H9 (cell line): ENCODE results near the gene CHRM5. TPM values are rescaled to one million over a fixed set of nuclear protein-coding genes. Genes with fewer than 3 reads are reported as not detected.

Source experiments
- DNase-seq: peaks from one replicate; pipeline ENCODE4 v3.0.0-alpha.2; 2017
- H2AFZ ChIP-seq: one replicate; pipeline ENCODE4 v1.6.1; 2013; ENCODE audit warnings: mild to moderate bottlenecking, low read length, control low read depth, moderate library complexity
- H2AK5ac ChIP-seq: 2 replicates; pipeline ENCODE4 v1.6.1; 2013; ENCODE audit warnings: low read length, control low read depth, mixed read lengths; ENCODE audit not compliant: insufficient read length
- H2BK120ac ChIP-seq: one replicate; pipeline ENCODE4 v1.6.1; 2013; ENCODE audit warnings: low read depth, mild to moderate bottlenecking, low read length, control low read depth, inconsistent platforms; ENCODE audit not compliant: poor library complexity, severe bottlenecking
- H2BK12ac ChIP-seq: 2 replicates; pipeline ENCODE4 v1.6.1; 2013; ENCODE audit warnings: low read length, control low read depth, mixed read lengths, low read depth; ENCODE audit not compliant: insufficient read length
- H2BK15ac ChIP-seq: 2 replicates; pipeline ENCODE4 v1.6.1; 2013; ENCODE audit warnings: low read depth, low read length, control low read depth
- H2BK20ac ChIP-seq: one replicate; pipeline ENCODE4 v1.6.1; 2013; ENCODE audit warnings: low read depth, mild to moderate bottlenecking, low read length, control low read depth, inconsistent platforms; ENCODE audit not compliant: poor library complexity, severe bottlenecking
- H2BK5ac ChIP-seq: 2 replicates; pipeline ENCODE4 v1.6.1; 2013; ENCODE audit warnings: low read length, control low read depth, mixed read lengths; ENCODE audit not compliant: insufficient read length
- H3K14ac ChIP-seq: 2 replicates; pipeline ENCODE4 v1.6.1; 2013; ENCODE audit warnings: low read length, control low read depth; ENCODE audit not compliant: insufficient read depth
- H3K18ac ChIP-seq: 2 replicates; pipeline ENCODE4 v1.6.1; 2013; ENCODE audit warnings: low read depth, mild to moderate bottlenecking, mixed read lengths, low read length, control low read depth; ENCODE audit not compliant: insufficient read length
- H3K23ac ChIP-seq: 2 replicates; pipeline ENCODE4 v1.6.1; 2013; ENCODE audit warnings: low read length, control low read depth, mixed read lengths, low read depth; ENCODE audit not compliant: insufficient read length
- H3K23me2 ChIP-seq: 2 replicates; pipeline ENCODE4 v1.6.1; 2013; ENCODE audit warnings: low read depth, mild to moderate bottlenecking, mixed read lengths, low read length, control low read depth; ENCODE audit not compliant: insufficient read length, poor library complexity, severe bottlenecking
- H3K27ac ChIP-seq: 2 replicates; pipeline ENCODE4 v1.5.1; 2013; ENCODE audit warnings: low read length, control low read depth, mixed read lengths, low read depth; ENCODE audit not compliant: insufficient read length
- H3K27me3 ChIP-seq: 2 replicates; pipeline ENCODE4 v1.6.1; 2013; ENCODE audit warnings: low read length, control low read depth, inconsistent platforms; ENCODE audit not compliant: insufficient read depth
- H3K4ac ChIP-seq: 2 replicates; pipeline ENCODE4 v1.6.1; 2013; ENCODE audit warnings: low read depth, mild to moderate bottlenecking, control low read depth, inconsistent platforms, low read length, moderate library complexity
- H3K4me1 ChIP-seq: 2 replicates; pipeline ENCODE4 v1.6.1; 2013; ENCODE audit warnings: low read length, control low read depth, inconsistent platforms; ENCODE audit not compliant: insufficient read depth
- H3K4me2 ChIP-seq: 2 replicates; pipeline ENCODE4 v1.6.1; 2013; ENCODE audit warnings: low read length, control low read depth, mixed read lengths; ENCODE audit not compliant: insufficient read length, insufficient read depth
- H3K56ac ChIP-seq: 2 replicates; pipeline ENCODE4 v1.6.1; 2013; ENCODE audit warnings: low read depth, mild to moderate bottlenecking, mixed read lengths, low read length, control low read depth; ENCODE audit not compliant: insufficient read length
- H3K79me1 ChIP-seq: 2 replicates; pipeline ENCODE4 v1.6.1; 2013; ENCODE audit warnings: low read depth, mild to moderate bottlenecking, moderate library complexity, low read length, control low read depth, inconsistent platforms; ENCODE audit not compliant: insufficient read depth, poor library complexity, severe bottlenecking
- H3K79me2 ChIP-seq: 2 replicates; pipeline ENCODE4 v1.6.1; 2013; ENCODE audit warnings: low read length, control low read depth, inconsistent platforms; ENCODE audit not compliant: insufficient read depth
- H3K9ac ChIP-seq: 2 replicates; pipeline ENCODE4 v1.6.1; 2013; ENCODE audit warnings: low read length, control low read depth, mixed read lengths; ENCODE audit not compliant: insufficient read length; ENCODE audit errors: extremely low read depth
- H3K9me3 ChIP-seq: one replicate; pipeline ENCODE4 v1.6.1; 2013; ENCODE audit warnings: low read depth, low read length, inconsistent platforms; ENCODE audit not compliant: control insufficient read depth
- H3T11ph ChIP-seq: one replicate; pipeline ENCODE4 v1.6.1; 2013; ENCODE audit warnings: mild to moderate bottlenecking, low read length, control low read depth, inconsistent platforms
- H4K20me1 ChIP-seq: one replicate; pipeline ENCODE4 v1.6.1; 2013; ENCODE audit not compliant: control insufficient read depth, insufficient read length, insufficient read depth
- H4K5ac ChIP-seq: 2 replicates; pipeline ENCODE4 v1.6.1; 2013; ENCODE audit warnings: low read depth, mild to moderate bottlenecking, mixed read lengths, low read length, control low read depth; ENCODE audit not compliant: insufficient read length
- H4K8ac ChIP-seq: replicated peaks from 2 replicates; pipeline ENCODE4 v1.6.1; 2013; ENCODE audit warnings: low read length, control low read depth, mixed read lengths, low read depth; ENCODE audit not compliant: insufficient read length
- H4K91ac ChIP-seq: 2 replicates; pipeline ENCODE4 v1.6.1; 2013; ENCODE audit warnings: low read depth, mild to moderate bottlenecking, moderate library complexity, mixed read lengths, low read length, control low read depth; ENCODE audit not compliant: insufficient read length
- H3K27ac Mint-ChIP-seq, 3 experiments: 2 replicates in 2 of 3; 3 replicates in 1 of 3; pipeline ENCODE4 v1.8.0; 2020 to 2021; ENCODE audit warnings: mixed read lengths in 3 of 3, mild to moderate bottlenecking in 1 of 3, moderate library complexity in 1 of 3
- H3K27me3 Mint-ChIP-seq: 2 replicates; pipeline ENCODE4 v1.8.0; 2021; ENCODE audit warnings: low read depth, mild to moderate bottlenecking, moderate library complexity, mixed read lengths
- H3K36me3 Mint-ChIP-seq, 3 experiments: 2 replicates in 2 of 3; 3 replicates in 1 of 3; pipeline ENCODE4 v1.8.0; 2020 to 2021; ENCODE audit warnings: low read depth in 3 of 3, mixed read lengths in 3 of 3; ENCODE audit not compliant: insufficient read depth in 1 of 3
- H3K4me1 Mint-ChIP-seq, 2 experiments: 2 replicates each; pipeline ENCODE4 v1.8.0; 2020; ENCODE audit warnings: mixed read lengths in 2 of 2
- H3K4me3 Mint-ChIP-seq, 2 experiments: 2 replicates in 1 of 2; 3 replicates in 1 of 2; pipeline ENCODE4 v1.8.0; 2020 to 2021; ENCODE audit warnings: mild to moderate bottlenecking in 2 of 2, mixed read lengths in 2 of 2, moderate library complexity in 1 of 2
- H3K9me3 Mint-ChIP-seq, 2 experiments: 2 replicates in 1 of 2; 3 replicates in 1 of 2; pipeline ENCODE4 v1.8.0; 2020; ENCODE audit warnings: mild to moderate bottlenecking in 2 of 2, mixed read lengths in 2 of 2, moderate library complexity in 1 of 2
- WGBS: extraction: QIAGEN DNeasy Blood & Tissue Kit; methylation state at CpG from one replicate; pipeline ENCODE4 v1.1.7; 2013; ENCODE audit warnings: missing lambda C conversion rate, low lambda C conversion rate, mixed read lengths; ENCODE audit not compliant: insufficient read length; ENCODE audit errors: extremely low coverage; 5-methylcytosine and 5-hydroxymethylcytosine counted together
- total RNA-seq: library from RNA; stranded (reverse); gene quantifications from 2 replicates; pipeline ENCODE4 v1.2.1, GENCODE V29; 2021
- TF ChIP-seq, protein P1 (sequence below): fragments of 200-600 bp; sonication (generic); conservative IDR thresholded peaks from 3 replicates; pipeline ENCODE4 v1.8.0; 2021; ENCODE audit warnings: antibody characterized with exemption, mild to moderate bottlenecking

CHRM5 gene
- total RNA-seq, 1 experiment from 2014 or later = not detected

DNA sequence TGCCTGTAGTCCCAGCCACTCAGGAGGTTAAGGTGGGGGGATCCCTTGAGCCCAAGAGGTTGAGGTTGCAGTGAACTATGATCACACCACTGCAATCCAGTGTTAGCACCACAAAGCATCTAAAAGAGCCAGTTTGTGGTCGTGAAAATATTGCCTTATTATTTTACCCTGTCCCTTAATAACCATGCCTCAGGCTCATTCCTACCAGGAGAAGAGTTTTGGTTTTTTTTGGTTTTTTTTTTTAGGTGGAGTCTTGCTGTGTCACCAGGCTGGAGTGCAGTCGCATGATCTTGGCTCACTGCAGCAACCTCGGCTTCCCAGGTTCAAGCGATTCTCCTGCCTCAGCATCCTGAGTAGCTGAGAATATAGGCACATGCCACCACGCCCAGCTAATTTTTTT is 88.6 kb downstream of the CHRM5 start:
- no peaks in the 10 kb centered on the region for H3K4me1 ChIP-seq
- H3K23me2 ChIP-seq = no peaks in the 10 kb centered on the region
- no peak overlapping the region for H3K4ac ChIP-seq
- H3T11ph ChIP-seq = no peak overlapping the region
- no peak overlapping the region for H4K8ac ChIP-seq
- no peak overlapping the region for H3K4me2 ChIP-seq
- H3K4me1 Mint-ChIP-seq = no peaks in the 10 kb centered on the region
- no peak overlapping the region for H4K91ac ChIP-seq
- no peak overlapping the region for H2BK120ac ChIP-seq
- no peak overlapping the region for H3K9ac ChIP-seq
- H2BK12ac ChIP-seq = no peak overlapping the region
- no peak overlapping the region for H3K4me3 Mint-ChIP-seq
- no peak overlapping the region for H3K18ac ChIP-seq
- peaks cover 5 to 6% of the 10 kb centered on the region in 2 experiments; a peak in 2 of 5 replicates for H3K9me3 Mint-ChIP-seq
- H3K36me3 Mint-ChIP-seq = no peaks in the 10 kb centered on the region
- no peak overlapping the region for H4K5ac ChIP-seq
- no peaks in the 10 kb centered on the region for H3K27me3 ChIP-seq
- no peak overlapping the region for H3K56ac ChIP-seq
- no peaks in the 10 kb centered on the region for H3K79me1 ChIP-seq
- no peak overlapping the region for H3K27ac Mint-ChIP-seq
- no peaks in the 10 kb centered on the region for H3K79me2 ChIP-seq
- H3K9me3 ChIP-seq = no peaks in the 10 kb centered on the region
- H2BK15ac ChIP-seq = no peak overlapping the region
- no peak overlapping the region for H2AK5ac ChIP-seq
- DNase-seq = no peak
- no peak overlapping the region for H2BK5ac ChIP-seq
- no peak overlapping the region for H3K23ac ChIP-seq
- WGBS = no CpG with 5 or more reads among the region's 5 CpGs
- TF ChIP-seq, protein P1, sequence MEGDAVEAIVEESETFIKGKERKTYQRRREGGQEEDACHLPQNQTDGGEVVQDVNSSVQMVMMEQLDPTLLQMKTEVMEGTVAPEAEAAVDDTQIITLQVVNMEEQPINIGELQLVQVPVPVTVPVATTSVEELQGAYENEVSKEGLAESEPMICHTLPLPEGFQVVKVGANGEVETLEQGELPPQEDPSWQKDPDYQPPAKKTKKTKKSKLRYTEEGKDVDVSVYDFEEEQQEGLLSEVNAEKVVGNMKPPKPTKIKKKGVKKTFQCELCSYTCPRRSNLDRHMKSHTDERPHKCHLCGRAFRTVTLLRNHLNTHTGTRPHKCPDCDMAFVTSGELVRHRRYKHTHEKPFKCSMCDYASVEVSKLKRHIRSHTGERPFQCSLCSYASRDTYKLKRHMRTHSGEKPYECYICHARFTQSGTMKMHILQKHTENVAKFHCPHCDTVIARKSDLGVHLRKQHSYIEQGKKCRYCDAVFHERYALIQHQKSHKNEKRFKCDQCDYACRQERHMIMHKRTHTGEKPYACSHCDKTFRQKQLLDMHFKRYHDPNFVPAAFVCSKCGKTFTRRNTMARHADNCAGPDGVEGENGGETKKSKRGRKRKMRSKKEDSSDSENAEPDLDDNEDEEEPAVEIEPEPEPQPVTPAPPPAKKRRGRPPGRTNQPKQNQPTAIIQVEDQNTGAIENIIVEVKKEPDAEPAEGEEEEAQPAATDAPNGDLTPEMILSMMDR = no peak
- no peak overlapping the region for H3K27ac ChIP-seq
- no peaks in the 10 kb centered on the region for H4K20me1 ChIP-seq
- no peak overlapping the region for H3K14ac ChIP-seq
- H3K27me3 Mint-ChIP-seq = 0 out of 2 replicates have a peak, but pooled peaks cover 2% of the 10 kb centered on the region
- no peak overlapping the region for H2AFZ ChIP-seq
- H2BK20ac ChIP-seq = no peak overlapping the region
